Activated CD8-positive, alpha-beta memory T cell treated with anti-CD3 and anti-CD28 coated beads, Interleukin-2, amount 10 ng/mL, durations not matched to agents 7 days and 5 days (primary cell): ENCODE data around the gene PCDHGB6. TPM values are rescaled to one million over a fixed set of nuclear protein-coding genes. Genes with fewer than 3 reads are reported as not detected.
A peak's percentile ranks its signal among the peaks of the same experiment; 100 is the strongest.
"Not testable (repeated sequence)": the region's sequence is repeated elsewhere in the genome, so short reads cannot be mapped to it uniquely, and the experiment has no call there.

Experiments used
- ATAC-seq: fragments of 150-1000 bp; cut with Tn5 transposase; one replicate; pipeline ENCODE4 v1.10.0; 2021; ENCODE audit warnings: moderate library complexity
- CTCF ChIA-PET: fragments of 350-600 bp; sonication (Branson Sonifier 250); formaldehyde crosslinking; loops from one replicate; lab custom pipeline; 2021; ENCODE audit warnings: antibody characterized with exemption; lab: Charles Lee
- DNase-seq: peaks from one replicate; pipeline ENCODE4 v3.0.0-alpha.2; 2020
- H3K27ac Mint-ChIP-seq: one replicate; pipeline ENCODE4 v1.8.0; 2021; ENCODE audit warnings: mild to moderate bottlenecking, mixed read lengths
- H3K27me3 Mint-ChIP-seq: one replicate; pipeline ENCODE4 v1.8.0; 2021; ENCODE audit warnings: mixed read lengths
- H3K36me3 Mint-ChIP-seq: one replicate; pipeline ENCODE4 v1.8.0; 2021; ENCODE audit warnings: mild to moderate bottlenecking, mixed read lengths
- H3K4me1 Mint-ChIP-seq: one replicate; pipeline ENCODE4 v1.8.0; 2021; ENCODE audit warnings: mixed read lengths
- H3K4me3 Mint-ChIP-seq: one replicate; pipeline ENCODE4 v1.8.0; 2021; ENCODE audit warnings: mild to moderate bottlenecking, moderate library complexity, mixed read lengths
- H3K9me3 Mint-ChIP-seq: one replicate; pipeline ENCODE4 v1.8.0; 2022; ENCODE audit warnings: low read depth, mixed read lengths
- total RNA-seq, 2 experiments: library from RNA; stranded (reverse); gene quantifications; one replicate each; pipeline ENCODE4 v1.2.3, GENCODE V29; 2021

The PCDHGB6 gene
- total RNA-seq, 2 experiments from 2014 or later: not detected

- H3K36me3 Mint-ChIP-seq, ATAC-seq, H3K4me1 Mint-ChIP-seq, H3K4me3 Mint-ChIP-seq, DNase-seq, CTCF ChIA-PET, H3K27ac Mint-ChIP-seq: not testable (repeated sequence)
- peaks cover 49% of the 10 kb centered on the region for H3K27me3 Mint-ChIP-seq
- peaks cover 25% of the 10 kb centered on the region for H3K9me3 Mint-ChIP-seq
Measured at GRCh38 chr5:141375444-141376155, 32.2 kb upstream of the PCDHGB6 start.

DNA sequence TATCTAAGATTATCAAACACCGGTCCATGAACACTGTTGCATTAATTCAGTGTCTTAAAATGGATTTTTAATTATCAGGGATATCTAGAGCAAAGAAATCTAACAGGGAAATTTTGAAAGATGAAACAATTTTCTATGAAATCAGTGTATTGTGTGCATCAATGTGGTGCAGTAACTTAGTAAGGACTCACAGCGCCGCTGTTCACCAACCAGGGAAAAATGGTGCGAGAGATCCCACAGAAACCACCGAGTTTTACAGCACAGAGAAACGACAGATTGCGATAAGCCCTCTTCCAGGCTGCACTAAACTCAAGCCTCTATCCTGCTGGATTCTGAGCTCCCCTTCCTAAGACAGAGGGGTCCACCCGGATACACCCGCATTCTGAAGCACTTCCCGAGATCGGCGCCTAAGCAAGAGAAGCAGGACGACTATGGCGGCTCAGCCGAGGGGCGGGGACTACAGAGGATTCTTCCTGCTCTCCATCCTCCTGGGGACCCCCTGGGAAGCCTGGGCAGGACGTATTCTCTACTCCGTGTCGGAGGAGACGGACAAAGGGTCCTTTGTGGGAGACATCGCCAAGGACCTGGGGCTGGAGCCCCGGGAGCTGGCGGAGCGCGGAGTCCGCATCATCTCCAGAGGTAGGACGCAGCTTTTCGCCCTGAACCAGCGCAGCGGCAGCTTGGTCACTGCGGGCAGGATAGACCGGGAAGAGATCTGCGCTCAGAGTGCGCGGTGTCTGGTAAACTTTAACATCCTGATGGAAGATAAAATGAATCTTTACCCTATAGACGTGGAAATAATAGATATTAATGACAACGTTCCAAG lies 25.1 kb upstream of the PCDHGB6 start, which contains the start of gene PCDHGA7:
Gene PCDHGA7, plus strand, starts transcription at position 274 of the 826 bp plus-strand sequence. Its CDS starts 158 bp downstream, at position 432.
- no peak for DNase-seq
- H3K27ac Mint-ChIP-seq: peak within 1 kb of the TSS; percentile 28
- ATAC-seq: no peak
- H3K4me3 Mint-ChIP-seq: no peak within 1 kb of the TSS
- peaks cover 7% of the 10 kb centered on the region for H3K9me3 Mint-ChIP-seq
- H3K36me3 Mint-ChIP-seq: peaks cover 2% of the 10 kb centered on the region
- no peaks in the 10 kb centered on the region for H3K4me1 Mint-ChIP-seq
- H3K27me3 Mint-ChIP-seq: peaks cover 57% of the 10 kb centered on the region
- CTCF ChIA-PET: interaction anchor here (0.9 kb wide), 1 partner anchor 13 kb away, joined by 3 read pairs; no protein-coding TSS in a partner anchor

DNA sequence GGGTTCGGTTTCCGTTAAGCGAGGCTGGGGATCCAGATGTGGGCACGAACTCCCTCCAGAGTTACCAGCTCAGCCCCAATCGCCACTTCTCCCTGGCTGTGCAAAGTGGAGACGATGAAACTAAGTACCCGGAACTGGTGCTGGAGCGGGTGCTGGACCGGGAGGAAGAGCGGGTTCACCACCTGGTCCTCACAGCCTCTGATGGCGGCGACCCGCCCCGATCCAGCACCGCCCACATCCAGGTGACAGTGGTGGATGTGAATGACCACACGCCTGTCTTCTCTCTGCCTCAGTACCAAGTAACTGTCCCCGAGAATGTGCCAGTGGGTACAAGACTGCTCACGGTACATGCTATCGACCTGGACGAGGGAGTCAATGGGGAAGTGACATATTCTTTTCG lies 24.5 kb upstream of the PCDHGB6 start:
- peaks cover 2% of the 10 kb centered on the region for H3K36me3 Mint-ChIP-seq
- DNase-seq (no peak), ATAC-seq (no peak)
- CTCF ChIA-PET: interaction anchor here (0.9 kb wide), 1 partner anchor 12 kb away, joined by 3 read pairs; no protein-coding TSS in a partner anchor
- peak overlapping the region; percentile 28 for H3K27ac Mint-ChIP-seq
- no peaks in the 10 kb centered on the region for H3K4me1 Mint-ChIP-seq
- no peak overlapping the region for H3K4me3 Mint-ChIP-seq
- peaks cover 7% of the 10 kb centered on the region for H3K9me3 Mint-ChIP-seq
- peaks cover 59% of the 10 kb centered on the region for H3K27me3 Mint-ChIP-seq

DNA sequence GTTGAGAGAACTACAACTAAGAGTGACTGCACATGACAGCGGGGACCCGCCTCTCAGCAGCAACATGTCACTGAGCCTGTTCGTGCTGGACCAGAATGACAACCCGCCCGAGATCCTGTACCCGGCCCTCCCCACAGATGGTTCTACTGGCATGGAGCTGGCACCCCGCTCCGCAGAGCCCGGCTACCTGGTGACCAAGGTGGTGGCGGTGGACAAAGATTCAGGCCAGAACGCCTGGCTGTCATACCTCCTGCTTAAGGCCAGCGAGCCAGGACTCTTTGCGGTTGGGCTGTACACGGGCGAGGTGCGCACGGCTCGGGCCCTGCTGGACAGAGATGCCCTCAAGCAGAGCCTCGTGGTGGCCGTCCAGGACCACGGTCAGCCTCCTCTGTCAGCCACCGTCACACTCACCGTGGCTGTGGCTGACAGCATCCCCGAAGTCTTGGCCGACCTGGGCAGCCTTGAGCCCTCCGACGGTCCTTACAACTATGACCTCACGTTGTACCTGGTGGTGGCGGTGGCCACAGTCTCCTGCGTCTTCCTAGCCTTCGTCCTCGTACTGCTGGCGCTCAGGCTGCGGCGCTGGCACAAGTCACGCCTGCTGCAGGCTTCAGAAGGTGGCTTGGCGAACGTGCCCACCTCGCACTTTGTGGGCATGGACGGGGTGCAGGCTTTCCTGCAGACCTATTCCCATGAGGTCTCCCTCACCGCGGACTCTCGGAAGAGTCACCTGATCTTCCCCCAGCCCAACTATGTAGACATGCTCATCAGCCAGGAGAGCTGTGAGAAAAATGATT lies 23.2 kb upstream of the PCDHGB6 start:
- H3K27ac Mint-ChIP-seq: no peak overlapping the region
- CTCF ChIA-PET: no interaction called here
- H3K4me1 Mint-ChIP-seq: no peaks in the 10 kb centered on the region
- no peak overlapping the region for H3K4me3 Mint-ChIP-seq
- peaks cover 9% of the 10 kb centered on the region for H3K9me3 Mint-ChIP-seq
- peaks cover 58% of the 10 kb centered on the region for H3K27me3 Mint-ChIP-seq
- DNase-seq: no peak
- peaks cover 5% of the 10 kb centered on the region for H3K36me3 Mint-ChIP-seq
- ATAC-seq: no peak

DNA sequence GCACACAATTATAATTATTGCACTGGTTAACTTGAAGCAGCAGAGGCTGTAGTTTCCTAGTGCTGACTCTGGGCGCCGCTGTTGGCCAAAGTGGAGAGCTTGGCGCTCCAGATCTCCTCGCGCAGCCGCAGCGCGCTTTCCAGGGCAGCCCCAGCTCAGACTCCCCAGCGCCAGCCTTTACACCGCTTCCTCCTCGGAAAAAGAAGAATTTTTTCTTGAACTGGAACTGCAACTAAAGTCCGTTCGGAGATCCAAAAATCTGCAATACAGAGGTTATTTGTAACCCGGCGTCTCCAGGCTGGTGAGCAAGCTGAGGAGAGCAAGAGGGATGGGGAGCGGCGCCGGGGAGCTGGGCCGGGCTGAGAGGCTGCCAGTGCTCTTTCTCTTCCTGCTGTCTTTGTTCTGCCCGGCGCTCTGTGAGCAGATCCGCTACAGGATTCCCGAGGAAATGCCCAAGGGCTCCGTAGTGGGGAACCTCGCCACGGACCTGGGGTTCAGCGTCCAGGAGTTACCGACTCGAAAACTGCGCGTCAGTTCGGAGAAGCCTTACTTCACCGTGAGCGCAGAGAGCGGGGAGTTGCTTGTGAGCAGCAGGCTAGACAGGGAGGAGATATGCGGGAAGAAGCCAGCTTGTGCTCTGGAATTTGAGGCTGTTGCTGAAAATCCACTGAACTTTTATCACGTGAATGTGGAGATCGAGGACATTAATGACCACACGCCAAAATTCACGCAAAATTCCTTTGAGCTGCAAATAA lies 20.1 kb upstream of the PCDHGB6 start, which contains the start of gene PCDHGB4:
Gene PCDHGB4, plus strand, starts transcription at position 142 of the 755 bp plus-strand sequence. Its CDS starts 187 bp downstream, at position 329.
- not testable (repeated sequence) for H3K27ac Mint-ChIP-seq, H3K4me3 Mint-ChIP-seq, H3K4me1 Mint-ChIP-seq, H3K36me3 Mint-ChIP-seq, DNase-seq, ATAC-seq
- Mint-ChIP-seq H3K27me3 (peaks cover 56% of the 10 kb centered on the region), H3K9me3 (peaks cover 18% of the 10 kb centered on the region)
- CTCF ChIA-PET: interaction anchor here (1.5 kb wide), 1 partner anchor 42 kb away, joined by 3 read pairs; the partner anchor contains the start of gene PCDHGA12

GRCh38 chr5:141388661-141389060 lies 19.2 kb upstream of the PCDHGB6 start:
- Mint-ChIP-seq H3K4me1 (no peaks in the 10 kb centered on the region), H3K4me3 (no peak overlapping the region), H3K27ac (no peak overlapping the region), H3K9me3 (peaks cover 18% of the 10 kb centered on the region), H3K36me3 (peaks cover 4% of the 10 kb centered on the region), H3K27me3 (peaks cover 48% of the 10 kb centered on the region)
- ATAC-seq: no peak
- no peak for DNase-seq
- CTCF ChIA-PET: interaction anchor here (1.5 kb wide), 1 partner anchor 41 kb away, joined by 3 read pairs; the partner anchor contains the start of gene PCDHGA12

GRCh38 chr5:141389153-141390042 lies 18.4 kb upstream of the PCDHGB6 start:
- Mint-ChIP-seq H3K4me3 (no peak overlapping the region), H3K36me3 (peaks cover 4% of the 10 kb centered on the region), H3K9me3 (peaks cover 18% of the 10 kb centered on the region), H3K27ac (no peak overlapping the region), H3K27me3 (peaks cover 50% of the 10 kb centered on the region), H3K4me1 (no peaks in the 10 kb centered on the region)
- ATAC-seq (no peak), DNase-seq (no peak)
- CTCF ChIA-PET: no interaction called here

GRCh38 chr5:141392429-141393198 lies 15.2 kb upstream of the PCDHGB6 start, which contains the start of gene PCDHGA8:
TSS of gene PCDHGA8 (plus strand) at chr5:141392633. CDS start at chr5:141392814, 181 bp downstream.
- Mint-ChIP-seq H3K9me3 (peaks cover 15% of the 10 kb centered on the region), H3K27me3 (peaks cover 40% of the 10 kb centered on the region), H3K36me3 (peaks cover 7% of the 10 kb centered on the region), H3K4me3 (no peak within 1 kb of the TSS), H3K4me1 (no peaks in the 10 kb centered on the region), H3K27ac (no peak within 1 kb of the TSS)
- DNase-seq (no peak), ATAC-seq (no peak)
- CTCF ChIA-PET: interaction anchor here (1.0 to 1.3 kb wide), 2 partner anchors 28 to 120 kb away, joined by 3 read pairs; partner anchors contain the start of gene PCDHGA11

- Mint-ChIP-seq H3K36me3 (peaks cover 7% of the 10 kb centered on the region), H3K27ac (no peak overlapping the region), H3K27me3 (peaks cover 41% of the 10 kb centered on the region), H3K9me3 (peaks cover 15% of the 10 kb centered on the region), H3K4me3 (no peak overlapping the region), H3K4me1 (no peaks in the 10 kb centered on the region)
- DNase-seq: no peak
- CTCF ChIA-PET: interaction anchor here (1.0 to 1.3 kb wide), 2 partner anchors 28 to 120 kb away, joined by 3 read pairs; partner anchors contain the start of gene PCDHGA11
- ATAC-seq: no peak
Measured at GRCh38 chr5:141393267-141393666, 14.6 kb upstream of the PCDHGB6 start.

DNA sequence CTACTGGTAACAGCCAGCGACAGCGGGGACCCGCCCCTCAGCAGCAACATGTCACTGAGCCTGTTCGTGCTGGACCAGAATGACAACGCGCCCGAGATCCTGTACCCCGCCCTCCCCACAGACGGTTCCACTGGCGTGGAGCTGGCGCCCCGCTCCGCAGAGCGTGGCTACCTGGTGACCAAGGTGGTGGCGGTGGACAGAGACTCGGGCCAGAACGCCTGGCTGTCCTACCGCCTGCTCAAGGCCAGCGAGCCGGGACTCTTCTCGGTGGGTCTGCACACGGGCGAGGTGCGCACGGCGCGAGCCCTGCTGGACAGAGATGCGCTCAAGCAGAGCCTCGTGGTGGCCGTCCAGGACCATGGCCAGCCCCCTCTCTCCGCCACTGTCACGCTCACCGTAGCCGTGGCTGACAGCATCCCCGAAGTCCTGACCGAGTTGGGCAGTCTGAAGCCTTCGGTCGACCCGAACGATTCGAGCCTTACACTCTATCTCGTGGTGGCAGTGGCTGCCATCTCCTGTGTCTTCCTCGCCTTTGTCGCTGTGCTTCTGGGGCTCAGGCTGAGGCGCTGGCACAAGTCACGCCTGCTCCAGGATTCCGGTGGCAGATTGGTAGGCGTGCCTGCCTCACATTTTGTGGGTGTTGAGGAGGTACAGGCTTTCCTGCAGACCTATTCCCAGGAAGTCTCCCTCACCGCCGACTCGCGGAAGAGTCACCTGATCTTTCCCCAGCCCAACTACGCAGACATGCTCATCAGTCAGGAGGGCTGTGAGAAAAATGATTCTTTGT lies 13.2 kb upstream of the PCDHGB6 start:
- H3K9me3 Mint-ChIP-seq, ATAC-seq, H3K4me3 Mint-ChIP-seq, H3K27ac Mint-ChIP-seq, DNase-seq, H3K4me1 Mint-ChIP-seq, H3K36me3 Mint-ChIP-seq: not testable (repeated sequence)
- peaks cover 45% of the 10 kb centered on the region for H3K27me3 Mint-ChIP-seq
- CTCF ChIA-PET: interaction anchor here (1.0 kb wide), 1 partner anchor 11 kb away, joined by 3 read pairs; no protein-coding TSS in a partner anchor
